HG03575 (cell line): ENCODE measurements around the gene TPD52L1.

ENCODE experiments used
- ATAC-seq: cut with Tn5 transposase; IDR thresholded peaks from one replicate; pipeline ENCODE4 v1.9.1; 2021; ENCODE audit not compliant: unreplicated experiment, insufficient number of reproducible peaks, low FRiP score; ENCODE audit errors: extremely low read depth

Gene TPD52L1

DNA sequence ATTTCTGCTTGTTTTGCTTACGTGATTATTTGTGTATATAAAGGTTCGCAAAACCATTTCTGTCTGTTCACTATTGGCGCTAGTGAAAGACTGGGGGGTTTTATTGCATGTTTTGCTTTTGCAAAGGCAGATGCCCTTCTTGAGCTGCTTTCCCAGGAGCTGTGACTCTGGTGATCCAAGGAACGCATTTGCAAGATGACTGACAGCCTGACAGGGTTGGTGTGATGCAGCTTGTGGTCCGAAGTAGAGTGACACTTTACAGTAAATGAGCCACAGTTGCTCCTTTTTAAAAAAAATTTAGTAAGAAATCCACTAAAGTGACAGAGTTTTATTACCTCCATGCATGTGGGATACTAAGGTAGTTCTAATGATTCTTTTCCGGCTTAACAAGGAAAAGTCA, 73.7 kb downstream of the TPD52L1 start:
- ATAC-seq: no peak

DNA sequence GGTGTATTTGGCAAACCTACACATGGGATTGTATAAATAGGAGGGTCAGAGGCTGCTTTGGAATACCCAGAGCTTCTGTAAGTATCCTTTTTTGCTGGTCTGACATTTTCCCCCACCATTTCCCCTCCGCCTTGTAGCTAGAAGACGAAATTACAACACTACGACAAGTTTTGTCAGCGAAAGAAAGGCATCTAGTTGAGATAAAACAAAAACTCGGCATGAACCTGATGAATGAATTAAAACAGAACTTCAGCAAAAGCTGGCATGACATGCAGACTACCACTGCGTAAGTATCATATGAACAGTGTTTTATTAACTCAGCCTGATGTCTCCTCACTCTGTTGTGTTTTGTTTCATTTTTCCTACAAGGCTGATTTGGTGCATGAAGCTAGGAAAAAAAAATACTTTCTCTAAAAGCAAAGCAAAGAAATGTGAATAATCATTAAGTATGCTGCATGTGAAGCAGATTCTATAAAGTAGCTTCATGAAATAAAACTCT, 75.5 kb downstream of the TPD52L1 start:
- ATAC-seq: no peak

DNA sequence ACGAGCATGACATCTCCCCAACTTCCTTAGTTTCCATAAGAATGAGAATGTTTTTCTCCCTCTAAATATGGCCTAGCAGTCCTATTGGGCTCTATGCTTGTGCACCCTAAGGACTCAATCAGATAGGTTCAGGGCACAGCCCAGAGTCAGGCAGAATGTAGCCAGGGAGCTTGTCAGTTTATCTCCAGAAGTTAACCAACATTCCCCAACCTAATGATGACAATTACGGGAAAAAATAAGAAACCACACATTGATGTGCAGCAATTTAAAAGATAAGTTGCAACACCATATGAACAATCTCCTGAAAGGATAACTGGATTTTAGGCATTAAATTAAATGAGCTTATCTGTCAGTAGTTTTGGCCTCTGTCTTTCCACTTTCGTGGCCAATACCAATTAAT, 77.1 kb downstream of the TPD52L1 start:
- no peak for ATAC-seq

DNA sequence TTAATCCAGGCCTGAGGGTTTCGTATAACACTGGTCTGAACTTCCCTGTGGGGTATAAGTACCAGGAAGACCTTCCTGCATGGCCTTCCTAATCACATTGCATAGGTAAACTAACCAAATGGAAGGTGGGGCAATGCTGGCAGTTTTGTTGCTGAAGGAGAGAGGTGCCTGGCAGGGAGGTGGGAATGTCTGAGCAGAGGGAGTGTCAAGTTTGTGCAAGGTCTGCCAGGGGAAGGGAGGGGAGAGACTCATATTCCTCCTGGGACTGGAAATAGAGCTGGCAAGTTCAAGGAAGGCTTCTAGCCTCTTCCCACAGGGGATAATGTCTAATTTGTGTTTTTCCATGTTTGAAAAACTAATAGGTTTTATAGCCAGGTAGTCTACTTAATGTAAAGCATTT, 77.6 kb downstream of the TPD52L1 start:
- ATAC-seq: no peak

DNA sequence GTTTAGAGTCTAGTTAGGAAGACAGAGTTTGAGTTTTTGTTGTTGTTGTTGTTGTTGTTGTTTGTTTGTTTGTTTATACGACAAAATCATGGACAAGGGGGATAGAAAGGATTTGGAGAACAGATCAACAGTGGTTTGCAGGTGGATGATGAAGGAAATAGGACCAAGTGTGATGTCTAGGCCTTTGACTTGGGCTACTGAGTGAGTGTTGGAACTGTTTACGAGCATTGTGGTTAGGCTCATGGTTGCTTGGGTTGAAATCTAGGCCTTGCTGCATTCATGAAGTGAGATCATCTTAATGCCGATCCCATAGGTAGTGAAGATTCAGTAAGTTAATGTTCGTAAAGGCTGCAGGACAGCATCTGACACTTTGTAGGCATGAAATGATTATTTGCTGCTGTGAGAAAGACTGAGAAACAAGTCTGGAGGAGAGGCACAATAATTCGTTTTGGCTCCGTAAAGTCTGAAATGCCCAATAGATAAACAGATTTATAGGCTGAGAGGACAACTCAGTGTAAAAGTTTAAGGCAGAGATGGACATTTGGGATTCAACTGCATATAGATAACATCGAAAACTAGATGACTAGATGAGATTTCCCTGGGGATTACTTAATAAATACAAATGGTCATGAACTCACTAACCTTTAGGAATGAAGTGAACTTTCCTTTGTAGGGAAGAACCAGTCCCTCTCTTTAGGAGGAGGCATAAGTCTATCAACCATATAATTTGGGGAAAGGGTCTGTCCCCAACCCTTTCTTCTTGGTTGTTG, 78.2 kb downstream of the TPD52L1 start:
- no peak for ATAC-seq

DNA sequence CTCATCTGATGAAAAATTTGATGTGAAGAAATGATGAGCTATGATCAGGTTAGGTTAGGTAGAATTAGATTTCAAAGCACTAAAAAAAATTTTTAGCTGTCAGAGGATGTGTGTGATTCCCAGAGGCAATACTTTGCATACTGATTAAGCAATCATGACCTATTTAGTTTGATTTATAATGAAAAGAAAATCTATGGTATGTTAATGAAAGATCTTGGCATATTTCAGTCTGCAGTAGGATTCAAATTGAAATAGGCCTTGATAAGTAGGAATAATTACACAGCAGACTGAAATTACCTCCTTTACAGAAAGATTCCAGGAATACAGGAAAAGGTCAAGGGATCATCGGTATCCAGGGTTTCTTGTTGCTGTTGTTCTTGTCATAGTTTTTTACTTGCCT, 78.9 kb downstream of the TPD52L1 start:
- no peak for ATAC-seq

DNA sequence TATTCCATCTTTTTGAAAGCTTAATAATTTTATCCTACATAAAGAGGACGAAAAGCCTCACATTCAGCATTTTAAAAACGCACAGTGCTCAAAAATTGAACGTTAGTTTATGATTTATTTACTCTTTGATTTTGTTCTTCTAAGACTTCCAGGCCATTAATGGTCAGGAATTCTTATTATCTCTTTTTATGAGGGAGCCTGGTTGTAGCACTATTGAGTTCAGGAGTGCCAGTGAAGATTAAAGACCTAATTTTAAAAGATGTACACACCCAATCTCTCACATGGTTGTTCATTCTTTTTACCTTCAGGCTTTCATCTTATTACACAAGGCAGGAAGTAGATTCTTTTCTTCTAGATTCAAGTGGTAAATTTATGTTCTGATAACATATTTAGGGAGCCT, 79.6 kb downstream of the TPD52L1 start:
- ATAC-seq: no peak

DNA sequence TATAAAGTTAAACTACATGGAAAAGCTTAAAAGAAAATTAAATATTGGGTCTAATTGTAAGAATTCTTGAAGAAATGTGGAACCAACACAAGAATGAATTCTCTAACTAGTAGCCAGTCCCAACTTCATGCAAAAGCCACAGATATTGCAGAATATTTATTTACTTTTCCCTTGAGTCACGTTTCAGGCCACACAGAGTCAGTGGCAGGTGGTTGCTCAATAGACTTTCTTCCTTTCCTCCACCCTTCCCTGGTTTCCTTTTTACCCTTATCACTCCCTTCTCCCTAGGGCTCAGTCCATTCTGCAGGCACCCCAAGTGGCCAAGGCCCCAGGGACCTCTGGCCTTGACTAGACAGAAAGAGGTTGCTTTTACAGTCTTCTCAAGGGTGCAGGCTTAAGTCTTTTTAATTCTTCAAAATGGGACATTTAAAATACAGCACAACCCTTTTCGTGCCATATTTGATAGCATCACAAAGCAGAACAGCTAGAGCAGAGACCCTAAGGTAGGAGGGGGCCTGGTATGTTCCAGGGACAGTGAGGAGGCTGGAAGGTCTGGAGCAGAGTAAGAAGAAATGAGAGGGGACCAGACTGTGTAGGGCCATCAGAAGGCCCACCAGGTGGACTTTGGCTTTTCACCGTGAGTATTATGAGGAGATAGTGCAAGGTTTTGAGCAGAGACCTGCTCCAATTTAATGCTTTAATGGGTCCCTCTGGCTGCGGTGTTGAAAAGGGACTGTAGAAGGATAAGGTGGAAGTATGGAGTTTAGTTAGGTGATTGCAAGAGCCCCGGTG, 83.2 kb downstream of the TPD52L1 start:
- no peak for ATAC-seq

DNA sequence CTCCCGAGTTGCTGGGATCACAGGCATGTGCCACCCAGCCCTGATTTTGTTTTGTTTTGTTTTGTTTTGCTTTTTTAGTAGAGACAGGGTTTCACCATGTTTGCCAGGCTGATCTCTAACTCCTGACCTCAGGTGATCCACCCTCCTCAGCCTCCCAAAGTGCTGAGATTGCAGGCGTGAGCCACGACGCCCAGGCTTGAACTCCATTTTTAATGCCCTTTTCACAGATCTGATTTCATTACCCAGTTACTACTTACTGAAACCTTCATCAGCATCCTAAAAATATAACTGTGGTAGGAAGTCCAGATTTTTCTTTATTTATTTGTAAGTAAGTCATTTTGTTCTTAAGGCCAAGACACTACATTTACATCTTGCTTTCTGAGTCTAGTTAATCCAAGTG, 84.2 kb downstream of the TPD52L1 start:
- ATAC-seq: no peak

DNA sequence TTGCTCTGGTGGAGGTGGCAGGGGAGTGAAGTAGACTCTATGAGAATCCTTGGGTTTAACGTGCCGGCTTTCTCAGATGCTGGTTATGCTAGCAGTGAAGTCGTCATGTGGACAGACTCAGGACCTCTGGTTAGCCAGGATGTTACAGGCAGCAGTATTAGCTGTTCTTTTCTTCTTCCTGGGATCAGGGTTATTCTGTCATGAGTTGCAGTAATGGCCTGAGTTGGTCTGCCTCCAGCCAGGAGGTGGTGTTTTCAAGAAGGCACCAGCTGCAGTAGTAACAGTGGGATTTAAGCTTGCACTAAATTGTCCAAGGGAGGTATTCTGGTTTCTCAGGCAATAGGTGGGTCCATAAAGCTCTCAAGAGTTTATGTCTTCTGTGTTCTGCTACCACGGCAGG, 91.5 kb downstream of the TPD52L1 start:
- ATAC-seq: no peak

DNA sequence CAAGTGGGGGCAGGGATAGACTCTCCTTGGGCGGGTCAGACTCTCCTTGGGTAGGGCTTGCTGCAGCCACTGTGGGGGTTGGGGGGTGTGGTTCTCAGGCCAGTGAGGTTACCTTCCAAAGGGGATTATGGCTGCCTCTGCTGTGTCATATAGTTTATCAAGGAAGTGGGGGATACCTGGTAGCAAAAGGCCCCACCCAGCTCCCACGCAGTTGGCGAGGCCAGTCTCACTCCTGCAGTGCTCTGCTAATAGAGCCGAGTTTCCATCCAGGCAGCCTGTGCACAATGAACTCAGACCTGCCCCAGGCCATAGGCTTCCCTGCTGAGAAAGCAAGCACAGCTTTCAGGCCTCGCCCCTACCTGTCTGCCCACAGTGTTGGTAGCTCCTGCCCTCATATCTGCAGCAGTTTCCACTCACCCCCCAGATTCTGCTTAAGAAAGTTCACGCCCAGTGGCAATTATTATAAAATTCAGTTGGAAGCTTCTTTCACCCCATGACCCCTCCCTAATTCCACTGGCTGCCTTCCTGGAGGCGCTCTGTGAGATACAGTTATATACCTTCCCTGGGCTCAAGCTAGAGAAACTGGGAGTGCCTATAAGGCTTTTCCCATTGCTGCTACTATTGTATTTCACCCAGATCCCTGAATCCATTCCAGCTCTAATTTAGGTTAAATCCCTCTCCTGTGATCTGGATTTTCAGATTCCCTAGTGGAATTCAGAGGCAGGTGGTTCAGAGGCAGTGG, 92.1 kb downstream of the TPD52L1 start:
- ATAC-seq: no peak

DNA sequence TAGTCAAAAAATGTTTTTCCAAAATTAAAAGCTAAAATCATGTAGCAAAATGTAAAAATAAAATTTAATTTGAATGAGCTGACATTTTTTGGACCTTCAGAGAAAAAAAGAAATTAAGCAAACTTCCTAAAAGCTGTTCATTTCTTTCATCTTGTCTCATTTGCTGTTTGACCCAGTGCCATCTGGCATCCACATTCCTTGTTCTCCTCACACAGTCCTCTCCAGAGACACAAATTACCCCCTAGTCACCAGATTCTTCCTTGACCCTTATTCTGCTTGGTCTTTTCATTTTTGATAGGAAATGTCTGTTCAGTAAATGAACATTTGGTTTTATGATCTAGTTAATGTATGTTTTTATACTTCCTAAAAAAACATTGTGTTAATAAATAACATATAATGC, 93.0 kb downstream of the TPD52L1 start:
- no peak for ATAC-seq

DNA sequence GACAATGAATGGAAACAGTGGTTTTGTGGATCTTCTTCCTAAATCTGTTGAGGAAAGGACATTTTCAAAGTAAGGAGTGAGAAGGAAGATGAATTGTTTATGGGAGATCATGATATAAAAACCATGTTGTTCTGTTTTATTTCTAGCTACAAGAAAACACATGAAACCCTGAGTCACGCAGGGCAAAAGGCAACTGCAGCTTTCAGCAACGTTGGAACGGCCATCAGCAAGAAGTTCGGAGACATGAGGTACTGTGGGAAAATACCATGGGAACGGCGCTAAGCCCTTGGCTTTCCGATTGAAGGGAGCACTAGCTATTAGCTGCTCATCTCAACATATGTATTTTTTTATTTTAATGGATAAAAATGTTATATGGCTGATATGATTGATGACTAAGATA, 94.6 kb downstream of the TPD52L1 start:
- ATAC-seq: no peak

DNA sequence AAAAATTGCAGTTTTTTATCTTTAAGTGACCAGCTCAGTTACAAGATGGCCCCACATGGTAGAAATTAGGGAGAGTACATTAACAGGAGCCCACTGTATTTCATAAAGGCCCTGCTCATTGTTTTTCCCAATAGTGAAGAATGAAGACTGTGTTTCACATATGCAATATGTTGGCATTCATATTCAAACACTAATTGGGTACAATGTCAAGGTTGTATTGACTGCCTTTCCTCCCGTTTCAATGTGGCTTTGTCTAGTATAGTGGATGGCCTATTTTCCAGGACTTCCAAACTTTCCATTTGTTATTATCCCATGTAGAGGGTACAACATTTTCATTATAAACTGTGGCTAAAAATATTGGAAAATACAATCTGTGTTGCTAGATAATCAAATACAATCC, 96.9 kb downstream of the TPD52L1 start:
- no peak for ATAC-seq

DNA sequence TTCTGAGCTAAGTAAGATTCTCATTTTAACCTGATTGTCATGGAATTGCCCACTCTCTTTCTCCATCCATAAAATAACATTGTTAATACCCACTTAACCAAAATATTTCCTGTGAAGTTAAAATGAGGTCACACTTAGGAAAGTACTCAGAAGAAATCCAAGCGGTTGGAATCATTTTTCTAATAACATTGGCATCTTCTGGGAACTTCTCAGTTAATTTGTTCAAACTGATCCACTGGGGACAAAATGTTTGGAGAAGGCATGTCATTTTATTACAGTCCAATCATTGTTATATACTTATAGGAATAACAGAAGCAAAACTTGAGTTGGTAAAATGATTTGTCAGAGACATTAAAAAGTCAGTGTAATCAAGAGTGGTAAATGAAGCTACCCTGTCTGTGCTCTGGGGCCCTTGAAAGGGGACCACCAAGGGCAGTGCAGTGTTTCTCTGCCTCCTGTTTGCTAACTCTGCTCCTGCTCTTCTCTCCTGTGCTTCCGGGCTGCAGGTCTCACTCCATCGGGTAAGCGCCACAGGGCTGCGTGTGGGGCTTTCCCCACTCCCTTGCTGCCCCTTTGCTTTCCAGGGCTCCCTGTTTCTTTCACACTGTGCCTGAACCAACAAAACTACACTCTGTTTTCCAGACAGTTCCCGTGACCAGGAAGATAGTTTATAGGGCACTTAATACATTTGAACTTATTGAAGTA, 98.1 kb downstream of the TPD52L1 start:
- peak; percentile 41 for ATAC-seq

DNA sequence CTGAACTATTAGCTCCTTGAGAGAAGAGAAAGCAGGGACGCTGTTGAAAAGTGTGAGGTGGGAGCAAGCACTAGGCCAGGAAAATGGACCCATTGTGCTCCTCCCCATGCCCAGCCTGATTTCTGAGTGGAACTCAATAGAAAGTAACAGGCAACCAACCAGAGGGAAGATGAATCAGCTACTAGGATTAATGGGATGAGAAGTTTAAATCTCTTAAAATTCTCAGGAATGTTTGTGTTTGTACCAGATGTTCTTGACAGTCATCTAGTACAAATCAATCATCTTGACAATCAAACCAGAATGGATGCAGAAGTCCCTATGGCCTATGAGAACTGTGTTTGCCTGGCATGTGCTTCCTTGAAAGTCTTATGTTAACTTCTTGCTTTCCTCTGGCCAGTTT, 99.3 kb downstream of the TPD52L1 start:
- ATAC-seq: no peak

DNA sequence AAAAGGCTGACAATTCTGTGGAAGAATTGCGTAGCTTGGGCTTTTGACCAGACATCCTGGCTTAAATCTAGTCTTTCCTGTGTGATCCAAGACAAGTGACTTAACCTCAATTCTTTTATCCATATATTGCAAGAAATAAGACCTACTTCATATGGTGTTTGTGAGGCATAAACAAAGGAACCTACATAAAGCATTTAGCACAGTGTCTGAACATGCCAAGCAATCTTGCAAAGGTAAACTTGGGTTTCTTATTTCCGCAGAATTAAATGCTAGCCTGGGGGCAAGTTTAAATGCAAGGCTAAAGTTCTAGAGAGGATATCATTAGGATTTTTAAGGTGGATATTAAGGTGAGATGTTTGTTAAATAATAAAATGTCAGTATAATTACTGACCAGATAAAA, 100.3 kb downstream of the TPD52L1 start:
- no peak for ATAC-seq

DNA sequence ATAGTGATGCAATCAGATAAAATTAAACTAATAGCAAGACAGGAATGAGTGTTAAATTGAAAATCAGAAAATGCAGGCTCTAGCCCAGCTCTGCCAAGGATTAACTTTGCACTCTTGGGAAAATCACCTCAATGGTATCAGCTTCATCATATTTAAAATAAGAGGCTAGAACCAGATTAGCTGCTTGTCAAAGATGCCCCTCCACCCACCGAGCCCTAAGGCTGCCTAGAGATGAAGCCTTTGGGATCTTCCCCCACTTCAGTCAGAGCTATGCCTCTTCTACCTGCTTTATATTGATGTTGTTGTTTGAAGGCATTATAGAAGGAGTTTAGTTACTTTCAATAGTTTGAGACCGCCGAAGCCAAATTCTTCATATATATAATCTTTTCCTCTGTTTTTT, 100.7 kb downstream of the TPD52L1 start:
- ATAC-seq: no peak

DNA sequence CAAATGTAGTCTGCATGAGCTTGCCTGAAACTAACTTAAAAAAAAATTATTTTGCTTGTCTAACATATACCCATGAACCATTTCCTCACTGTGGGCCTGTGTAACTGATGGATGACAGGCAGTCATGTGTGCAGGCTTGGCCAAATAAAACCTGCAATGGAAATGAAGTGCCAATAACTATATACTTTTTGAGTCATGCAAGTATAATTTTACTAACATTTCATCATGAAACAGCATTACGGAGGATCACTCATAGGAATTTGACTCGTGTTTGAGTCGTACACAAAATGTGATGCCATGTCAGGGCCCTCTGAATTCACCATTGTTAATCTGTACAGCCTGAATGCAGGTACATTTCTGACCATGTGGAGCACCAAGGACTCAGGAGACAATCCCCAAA, 101.6 kb downstream of the TPD52L1 start:
- ATAC-seq: no peak
